ENCODE results near the gene PLBD2.

The PLBD2 gene

DNA sequence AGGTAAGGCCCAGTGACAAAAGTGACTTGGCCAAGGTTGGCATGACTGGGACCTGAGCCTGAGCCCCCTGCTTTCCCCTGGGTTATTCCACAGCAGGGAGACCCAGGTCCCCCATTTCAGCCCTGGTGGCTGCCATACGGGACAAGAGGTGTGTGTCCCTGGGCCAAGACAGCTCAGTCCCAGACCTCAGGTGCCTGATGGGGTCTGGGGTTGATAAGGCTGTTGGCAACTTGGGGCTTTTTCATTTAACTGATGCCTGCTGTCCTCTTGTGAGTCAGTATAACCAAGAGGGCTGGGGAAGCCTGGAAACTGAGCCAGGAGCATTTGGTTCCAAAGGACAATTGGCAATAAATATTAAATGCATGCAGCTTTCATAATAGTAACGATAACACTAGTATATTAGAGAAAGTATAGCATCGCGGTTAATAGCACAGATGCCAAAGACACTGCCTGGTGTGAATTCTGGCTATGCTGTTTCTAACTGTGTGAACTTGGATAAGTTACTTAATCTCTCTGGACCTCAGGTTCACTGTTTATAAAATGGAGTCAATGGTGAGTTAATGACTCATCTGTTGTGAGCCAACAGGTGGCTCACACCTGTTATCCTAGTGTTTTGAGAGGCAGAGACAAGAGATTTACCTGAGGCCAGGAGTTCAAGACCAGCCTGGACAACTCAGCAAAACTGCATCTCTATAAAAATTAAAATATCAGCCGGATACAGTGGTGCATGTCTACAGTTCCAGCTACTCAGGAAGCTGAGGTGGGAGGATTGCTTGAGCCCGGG is 64.7 kb downstream of the PLBD2 start:
- DNase-seq, result no peak

DNA sequence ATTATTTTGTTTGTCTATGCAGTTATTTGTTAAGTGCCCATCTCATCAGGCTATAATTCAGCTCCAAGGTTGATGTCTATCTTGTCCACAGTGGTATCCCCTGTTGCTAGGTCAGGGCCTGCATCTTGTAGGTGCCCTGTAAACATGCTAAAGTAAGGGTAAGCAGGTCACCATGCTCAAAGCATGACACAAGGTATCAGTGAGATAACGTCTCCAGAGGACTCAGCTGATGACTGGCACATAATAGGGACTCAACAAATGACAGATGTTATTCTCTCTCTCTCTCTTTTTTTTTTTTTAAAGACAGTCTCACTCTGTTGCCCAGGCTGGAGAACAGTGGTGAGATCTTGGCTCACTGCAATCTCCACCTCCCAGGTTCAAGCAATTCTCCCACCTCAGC is 66.1 kb downstream of the PLBD2 start:
- no peak for DNase-seq

DNA sequence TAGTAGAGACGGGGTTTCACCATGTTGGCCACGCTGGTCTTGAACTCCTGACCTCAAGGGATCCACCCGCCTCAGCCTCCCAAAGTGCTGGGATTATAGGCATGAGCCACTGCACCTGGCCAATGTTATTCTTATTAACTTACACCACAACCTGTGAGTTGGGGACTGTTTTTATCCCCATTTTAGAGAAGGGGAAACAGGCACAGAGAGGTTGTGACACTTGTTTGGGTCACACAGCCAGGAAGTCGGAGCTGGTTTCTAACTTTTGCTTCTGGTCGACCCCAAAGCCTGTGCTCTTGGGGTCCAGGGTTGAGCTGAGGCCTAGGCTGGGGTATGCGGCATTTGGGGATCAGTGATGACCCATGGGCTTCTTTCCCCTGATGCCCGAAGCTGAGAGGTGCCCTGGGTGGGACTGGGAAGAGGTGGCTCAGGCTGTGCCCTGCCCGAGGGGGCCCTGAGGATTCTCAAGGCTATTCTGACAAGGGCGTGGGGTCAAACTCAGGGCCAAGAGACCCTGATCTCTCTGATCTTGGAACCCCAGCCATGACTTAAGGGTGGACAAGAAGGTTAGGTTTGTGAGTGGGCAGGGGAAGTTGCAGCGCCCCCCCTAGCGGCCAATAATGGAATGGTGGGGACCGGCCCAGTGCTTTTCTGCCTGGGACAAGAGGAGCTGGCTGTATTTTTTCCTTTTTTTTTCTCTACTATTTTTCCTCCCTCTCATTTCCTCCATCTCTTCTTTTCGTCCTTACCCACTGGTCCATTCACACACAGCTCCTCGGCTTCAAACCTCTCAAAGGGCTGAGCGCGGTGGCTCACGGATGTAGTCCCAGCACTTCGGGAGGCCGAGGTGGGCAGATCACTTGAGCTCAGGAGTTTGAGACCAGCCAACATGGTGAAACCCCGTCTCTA is 66.8 kb downstream of the PLBD2 start:
- DNase-seq, result no peak

DNA sequence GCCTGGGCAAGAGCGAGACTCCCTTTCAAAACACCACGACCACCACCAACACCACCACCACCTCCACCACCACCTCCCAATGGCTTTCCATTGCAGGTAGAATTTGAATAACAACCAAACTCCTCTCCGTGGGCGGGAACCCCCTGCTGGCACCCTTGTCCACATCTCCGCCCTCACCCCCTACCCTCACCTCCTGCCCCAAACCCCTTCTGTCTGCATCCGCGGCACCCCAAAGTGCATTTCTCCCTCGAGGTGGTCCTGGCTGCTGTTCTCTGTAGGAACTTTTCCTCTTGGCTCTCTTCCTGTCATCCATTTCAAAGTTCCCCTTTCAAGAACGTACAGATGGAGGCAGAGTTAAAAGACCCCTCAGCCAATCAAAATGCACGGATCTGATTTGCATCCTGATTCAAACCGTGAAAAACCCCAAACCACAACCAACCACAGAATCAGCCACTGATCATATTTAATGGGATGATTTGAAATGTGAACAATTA is 67.6 kb downstream of the PLBD2 start:
- no peak for DNase-seq

DNA sequence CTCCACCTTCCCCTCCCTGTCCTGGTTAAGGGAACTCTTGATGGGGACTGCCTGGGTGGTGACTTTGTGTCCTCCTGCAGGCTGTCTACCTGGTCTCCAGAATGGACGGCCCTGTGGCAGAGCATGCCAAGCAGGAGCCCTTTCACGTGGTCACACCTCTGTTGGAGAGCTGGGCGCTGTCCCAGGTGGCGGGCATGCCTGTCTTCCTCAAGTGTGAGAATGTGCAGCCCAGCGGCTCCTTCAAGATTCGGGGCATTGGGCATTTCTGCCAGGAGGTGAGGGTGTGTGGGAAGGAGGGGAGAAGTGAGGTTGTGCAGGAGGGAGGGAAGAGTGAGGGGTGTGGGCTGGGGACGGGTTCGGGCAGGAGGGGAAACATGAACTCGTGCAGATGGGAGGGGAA is 69.5 kb downstream of the PLBD2 start:
- DNase-seq, result no peak

DNA sequence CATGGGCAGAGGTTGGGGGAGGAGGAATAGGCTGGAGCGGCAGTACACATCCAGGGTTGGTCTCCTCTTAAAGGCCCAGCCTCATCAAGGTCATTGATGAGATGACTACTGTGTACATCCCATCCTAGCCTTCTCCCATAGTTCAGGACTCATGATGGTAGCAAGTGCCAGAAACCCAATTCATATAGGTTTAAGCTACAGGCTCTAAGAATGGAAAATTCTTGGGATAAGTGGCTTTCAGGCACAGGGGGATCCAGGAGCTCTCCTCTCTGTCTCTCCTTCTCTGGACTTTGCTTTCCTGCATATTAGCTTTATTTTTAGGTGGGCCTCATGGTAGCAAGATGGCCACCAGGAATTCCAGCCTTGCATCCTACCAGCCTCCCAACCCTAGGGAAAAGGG is 70.1 kb downstream of the PLBD2 start:
- no peak for DNase-seq

DNA sequence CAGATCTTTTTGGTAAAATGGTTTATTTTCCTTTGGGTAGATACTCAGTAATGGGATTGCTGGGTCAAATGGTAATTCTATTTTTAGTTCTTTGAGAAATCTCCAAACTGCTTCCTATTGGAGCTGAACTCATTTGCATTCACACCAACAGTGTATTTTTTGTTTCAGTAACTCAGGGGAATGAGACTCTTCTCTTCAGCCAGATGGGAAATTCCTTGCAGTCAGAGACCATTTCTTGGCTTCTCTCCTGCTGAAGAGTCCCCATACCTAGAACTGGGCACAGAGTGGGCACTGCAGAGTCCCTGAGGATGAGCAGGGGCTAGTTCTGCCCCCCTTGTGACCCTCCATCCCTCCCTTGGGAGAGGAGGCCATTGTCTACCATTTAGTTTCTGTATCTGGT is 74.6 kb downstream of the PLBD2 start:
- DNase-seq, result no peak

DNA sequence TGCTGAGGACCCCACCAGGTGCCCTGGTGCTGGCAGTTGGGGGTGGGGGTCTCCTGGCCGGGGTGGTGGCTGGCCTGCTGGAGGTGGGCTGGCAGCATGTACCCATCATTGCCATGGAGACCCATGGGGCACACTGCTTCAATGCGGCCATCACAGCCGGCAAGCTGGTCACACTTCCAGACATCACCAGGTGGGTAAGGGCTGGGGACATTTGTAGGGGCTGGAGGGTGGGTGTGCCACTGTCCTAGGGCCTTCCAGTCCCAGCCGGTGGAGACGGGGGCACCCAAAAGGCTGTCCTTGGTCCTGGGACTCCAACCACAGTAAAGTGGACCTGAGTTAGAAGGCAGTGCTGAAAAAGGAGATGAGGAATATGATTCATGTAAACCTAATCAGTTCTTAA is 77.0 kb downstream of the PLBD2 start:
- no peak for DNase-seq

DNA sequence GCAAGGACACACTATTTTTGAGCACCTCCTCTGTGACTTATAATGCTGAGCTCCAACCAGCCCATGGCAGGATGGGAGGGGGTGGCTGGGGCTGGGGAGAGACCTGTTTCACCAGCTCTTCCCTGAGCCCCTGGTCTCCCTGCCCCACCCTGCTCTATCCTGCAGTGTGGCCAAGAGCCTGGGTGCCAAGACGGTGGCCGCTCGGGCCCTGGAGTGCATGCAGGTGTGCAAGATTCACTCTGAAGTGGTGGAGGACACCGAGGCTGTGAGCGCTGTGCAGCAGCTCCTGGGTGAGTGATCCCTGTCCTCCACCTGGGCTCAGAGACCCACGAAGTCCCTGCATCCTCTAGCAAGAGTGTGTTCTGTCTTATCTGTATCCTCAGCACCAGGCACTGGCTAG is 78.2 kb downstream of the PLBD2 start:
- DNase-seq, result no peak

DNA sequence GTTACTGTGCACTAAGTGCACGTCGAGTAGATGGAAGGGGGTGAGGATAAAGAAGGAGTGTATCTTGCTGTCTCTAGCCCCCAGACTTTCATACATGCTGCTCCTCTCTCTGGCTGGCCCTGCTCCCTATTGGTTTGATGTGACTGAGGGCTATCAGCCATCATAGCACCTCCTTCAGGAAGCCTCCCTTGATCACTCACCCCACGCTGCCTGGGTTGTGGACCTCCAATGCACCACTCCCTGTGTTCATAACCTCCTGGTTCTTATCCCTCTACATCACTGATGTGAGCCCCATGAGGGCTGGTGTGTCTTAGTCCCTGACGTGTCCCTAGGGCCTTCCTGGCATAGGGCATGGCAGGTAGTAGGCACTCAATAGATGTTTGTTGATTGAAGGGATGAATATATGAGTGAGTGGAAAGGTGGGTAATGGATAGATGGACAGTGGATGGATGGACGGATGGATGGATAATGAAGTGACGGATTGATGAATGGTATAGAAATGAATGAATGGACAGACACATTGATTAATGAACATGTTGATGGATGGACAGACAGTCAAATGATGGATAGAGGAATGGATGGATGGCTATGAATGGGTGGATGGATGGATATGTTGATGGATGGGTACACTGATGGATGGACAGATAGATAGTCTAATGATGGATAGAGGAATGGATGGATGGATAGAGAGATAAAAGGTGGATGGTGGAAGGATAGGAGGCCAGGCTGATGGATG is 78.8 kb downstream of the PLBD2 start:
- no peak for DNase-seq

DNA sequence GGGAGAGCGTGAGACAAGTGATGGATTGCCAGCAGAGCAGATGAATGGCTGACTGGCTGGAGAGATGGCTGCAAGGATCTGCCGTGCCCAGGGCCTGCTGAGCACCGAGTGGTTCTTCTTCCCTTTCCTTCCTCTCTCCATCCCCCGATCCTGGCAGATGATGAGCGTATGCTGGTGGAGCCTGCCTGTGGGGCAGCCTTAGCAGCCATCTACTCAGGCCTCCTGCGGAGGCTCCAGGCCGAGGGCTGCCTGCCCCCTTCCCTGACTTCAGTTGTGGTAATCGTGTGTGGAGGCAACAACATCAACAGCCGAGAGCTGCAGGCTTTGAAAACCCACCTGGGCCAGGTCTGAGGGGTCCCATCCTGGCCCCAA is 79.3 kb downstream of the PLBD2 start:
- DNase-seq, result no peak

DNA sequence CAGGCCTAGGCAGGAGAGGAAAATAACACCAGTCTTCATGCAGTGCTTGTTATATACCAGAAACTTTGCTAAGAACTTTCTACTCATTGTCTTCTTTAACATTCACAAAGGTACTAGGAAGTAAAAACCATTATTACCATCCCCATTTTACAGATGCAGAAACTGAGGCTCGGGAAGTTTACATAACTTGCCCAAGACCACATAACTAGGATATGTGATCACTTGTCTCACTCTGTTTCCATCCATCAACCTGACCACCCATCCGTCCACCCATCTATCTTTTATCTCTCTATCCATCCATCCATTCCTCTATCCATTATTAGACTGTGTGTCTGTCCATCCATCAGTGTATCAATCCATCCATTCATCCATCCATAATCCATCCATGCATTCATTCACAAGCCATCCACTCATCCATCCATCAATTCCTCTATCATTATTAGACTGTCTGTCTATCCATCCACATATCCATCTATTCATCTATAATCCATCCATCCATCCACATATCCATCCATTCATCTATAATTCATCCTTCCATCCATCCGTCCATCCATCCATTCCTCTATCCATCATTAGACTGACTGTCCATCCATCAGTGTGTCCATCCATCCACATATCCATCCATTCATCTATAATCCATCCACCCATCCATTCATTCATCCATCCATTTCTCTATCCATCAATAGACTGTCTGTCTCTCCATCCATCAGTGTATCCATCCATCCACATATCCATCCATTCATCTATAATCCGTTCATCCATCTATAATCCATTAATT is 80.3 kb downstream of the PLBD2 start:
- DNase-seq, result no peak

DNA sequence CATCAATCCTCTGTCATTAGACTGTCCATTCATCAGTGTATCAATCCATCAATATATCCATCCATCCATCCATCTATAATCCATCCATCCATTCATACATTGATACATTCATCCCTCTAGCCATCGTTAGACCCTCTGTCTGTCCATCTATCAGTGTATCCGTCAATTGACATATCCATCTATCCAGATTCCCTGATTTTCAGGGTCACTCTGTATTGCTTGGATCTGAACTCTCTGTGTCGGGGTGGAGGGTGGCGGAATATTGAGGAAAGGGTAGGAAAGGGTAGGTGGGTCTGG is 80.9 kb downstream of the PLBD2 start:
- no peak for DNase-seq

DNA sequence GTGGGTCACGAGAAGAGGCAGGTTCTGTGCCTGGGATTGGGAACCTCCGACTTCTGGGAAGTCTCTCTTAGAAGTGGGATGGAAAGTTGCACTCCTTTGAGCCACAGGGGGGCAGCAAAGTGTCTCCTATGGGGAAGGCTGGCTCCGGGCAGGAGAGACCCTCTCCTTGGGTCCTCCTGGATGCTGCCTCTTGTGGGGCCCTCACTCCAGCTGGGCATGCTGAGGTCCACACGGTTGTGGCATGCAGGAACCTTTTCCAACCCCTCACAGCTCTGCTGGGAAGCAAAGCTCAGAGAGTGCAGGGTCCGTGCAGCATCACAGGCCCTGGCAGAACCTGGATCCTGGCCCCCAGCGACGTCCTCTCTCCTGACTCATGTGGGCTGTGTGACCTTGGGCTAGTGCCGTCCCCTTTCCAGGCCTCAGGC is 81.2 kb downstream of the PLBD2 start:
- DNase-seq, result no peak

DNA sequence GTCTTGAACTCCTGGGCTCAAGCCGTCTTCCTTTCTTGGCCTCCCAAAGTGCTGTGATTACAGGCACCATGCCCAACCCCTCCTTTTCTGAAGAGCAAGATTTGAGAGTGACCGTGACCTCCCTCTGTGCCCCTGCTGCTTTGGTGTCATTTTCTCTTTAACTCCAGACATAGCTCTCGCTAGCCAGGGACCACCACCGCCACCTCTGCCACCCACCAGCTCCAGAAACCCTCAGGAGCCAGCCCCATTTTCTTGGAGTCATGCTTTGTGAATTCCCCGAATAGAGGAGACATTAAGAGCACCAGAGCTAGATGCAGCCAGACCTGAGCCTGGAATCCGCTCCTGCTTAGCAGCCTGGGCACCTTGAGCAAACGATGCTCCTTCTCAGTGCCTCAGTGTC is 81.9 kb downstream of the PLBD2 start:
- no peak for DNase-seq

All from cerebellar nuclear complex (tissue), 1 donor.